PC-9 (cell line): ENCODE measurements around the gene CAPRIN1.

Experiments
- CTCF ChIP-seq: fragments of 200-600 bp; sonication (generic); conservative IDR thresholded peaks from 2 replicates; pipeline ENCODE4 v1.6.1; 2017; ENCODE audit warnings: mixed run types, antibody characterized with exemption, mild to moderate bottlenecking, moderate library complexity
- EZH2 ChIP-seq: fragments of 200-600 bp; sonication (generic); IDR thresholded peaks from 2 replicates; pipeline ENCODE4 v1.8.0; 2017; ENCODE audit warnings: antibody characterized with exemption, low read depth

- TF ChIP-seq CTCF (no peak), EZH2 (no peak)
Measured at GRCh38 chr11:34140149-34140548, 88.6 kb downstream of the CAPRIN1 start.
